Natural killer cell (primary cell): Measurements from ENCODE around the gene PA2G4. TPM values are rescaled to one million over a fixed set of nuclear protein-coding genes. Genes with fewer than 3 reads are reported as not detected.
A peak's percentile ranks its signal among the peaks of the same experiment; 100 is the strongest.
"Not testable (repeated sequence)": the region's sequence is repeated elsewhere in the genome, so short reads cannot be mapped to it uniquely, and the experiment has no call there.

Source experiments
- ATAC-seq, 3 donors: fragments of 150-1000 bp in 2 of 3; fragments of 200-7000 bp in 1 of 3; cut with Tn5 transposase; 1 replicate in 1 of 3; 2 replicates in 2 of 3; pipeline ENCODE4 v1.10.0; 2021; ENCODE audit warnings: mild to moderate bottlenecking in 2 of 3, moderate library complexity in 2 of 3
- DNase-seq, 2 donors: peaks; one replicate each; pipeline versions ENCODE4 v3.0.0 to v3.0.0-alpha.2; 2013 to 2021; ENCODE audit warnings: mixed read lengths in 1 of 2
- H3K27ac ChIP-seq: one replicate; pipeline ENCODE4 v1.5.1; 2013; ENCODE audit warnings: mild to moderate bottlenecking, low read length
- H3K27me3 ChIP-seq: one replicate; pipeline ENCODE4 v1.6.1; 2013; ENCODE audit warnings: low read length; ENCODE audit not compliant: control insufficient read depth, insufficient read depth
- H3K36me3 ChIP-seq: one replicate; pipeline ENCODE4 v1.6.1; 2013; ENCODE audit warnings: low read length; ENCODE audit not compliant: control insufficient read depth, insufficient read depth
- H3K4me1 ChIP-seq: one replicate; pipeline ENCODE4 v1.6.1; 2013; ENCODE audit warnings: low read length; ENCODE audit not compliant: control insufficient read depth, insufficient read depth
- H3K4me3 ChIP-seq: one replicate; pipeline ENCODE4 v1.5.1; 2013; ENCODE audit warnings: low read length
- H3K9me3 ChIP-seq: one replicate; pipeline ENCODE4 v1.6.1; 2013; ENCODE audit warnings: low read length; ENCODE audit not compliant: control insufficient read depth, insufficient read depth
- H3K27ac Mint-ChIP-seq, 2 donors: one replicate each; pipeline ENCODE4 v1.8.0; 2022; ENCODE audit warnings: mild to moderate bottlenecking in 2 of 2, mixed read lengths in 2 of 2, moderate library complexity in 1 of 2
- H3K27me3 Mint-ChIP-seq, 2 donors: one replicate each; pipeline ENCODE4 v1.8.0; 2022; ENCODE audit warnings: low read depth in 2 of 2, mixed read lengths in 2 of 2
- H3K36me3 Mint-ChIP-seq: one replicate; pipeline ENCODE4 v1.8.0; 2022; ENCODE audit warnings: mixed read lengths
- H3K4me1 Mint-ChIP-seq, 2 donors: one replicate each; pipeline ENCODE4 v1.8.0; 2022; ENCODE audit warnings: mixed read lengths in 2 of 2
- H3K4me3 Mint-ChIP-seq: one replicate; pipeline ENCODE4 v1.8.0; 2022; ENCODE audit warnings: mild to moderate bottlenecking, moderate library complexity, mixed read lengths
- H3K9me3 Mint-ChIP-seq, 2 donors: one replicate each; pipeline ENCODE4 v1.8.0; 2022; ENCODE audit warnings: mixed read lengths in 2 of 2
- CTCF ChIP-seq: fragments of 200-600 bp; IDR thresholded peaks from one replicate; pipeline ENCODE4 v1.8.0; 2022; ENCODE audit warnings: antibody characterized with exemption
- WGBS: methylation state at CpG from one replicate; pipeline ENCODE4 v1.1.7; 2013; ENCODE audit warnings: missing lambda C conversion rate; ENCODE audit not compliant: insufficient coverage; 5-methylcytosine and 5-hydroxymethylcytosine counted together
- intact Hi-C: fragments of 100-400 bp; cut with micrococcal nuclease; formaldehyde crosslinking; loops from one replicate; pipeline ENCODE4 v1.14.2; 2022
- total RNA-seq, 4 donors: library from RNA; stranded (reverse); fragments of 120-200 nt in 1 of 4; gene quantifications; one replicate each; pipeline versions ENCODE4 v1.2.3 to v1.2.4, GENCODE V29; 2013 to 2022

The PA2G4 gene
- total RNA-seq, 3 donors from 2014 or later (not counting 1 experiment from before 2014, with no cell fraction given): 78.5 to 86.4 (median 79.7) TPM

GRCh38 chr12:56116267-56117081, 12.1 kb downstream of the PA2G4 start, which contains the start of gene RPL41:
RPL41 (plus strand) TSS chr12:56116633.
- DNase-seq (peak; percentile 95 to 97), ATAC-seq (peak; percentile 57 to 75 (median 58))
- H3K36me3 ChIP-seq: peaks cover 27% of the 10 kb centered on the region
- no peaks in the 10 kb centered on the region for H3K27me3 Mint-ChIP-seq
- H3K4me3 ChIP-seq: peak within 1 kb of the TSS; percentile 61
- H3K4me3 Mint-ChIP-seq: peak within 1 kb of the TSS; percentile 98
- H3K4me1 ChIP-seq: peaks cover 28% of the 10 kb centered on the region
- TF ChIP-seq CTCF: no peak
- peaks cover 33% of the 10 kb centered on the region in 2 donors for H3K4me1 Mint-ChIP-seq
- intact Hi-C loops: loop anchor here (1.0 to 5.0 kb wide), 3 partner anchors 12 to 287 kb away; partner anchors contain the start of genes DNAJC14, PA2G4 and RPS26
- no peaks in the 10 kb centered on the region for H3K27me3 ChIP-seq
- no peaks in the 10 kb centered on the region for H3K9me3 ChIP-seq
- H3K36me3 Mint-ChIP-seq: peaks cover 11% of the 10 kb centered on the region
- peak within 1 kb of the TSS; percentile 88 for H3K27ac ChIP-seq
- under 1% methylated on average over 32 of the region's 34 CpGs for WGBS
- no peaks in the 10 kb centered on the region for H3K9me3 Mint-ChIP-seq
- peak within 1 kb of the TSS; percentile 95 to 99 for H3K27ac Mint-ChIP-seq

GRCh38 chr12:56117082-56117706, 12.8 kb downstream of the PA2G4 start:
- H3K9me3 Mint-ChIP-seq, ATAC-seq, H3K9me3 ChIP-seq, DNase-seq, H3K27me3 Mint-ChIP-seq, H3K27me3 ChIP-seq: not testable (repeated sequence)
- peak overlapping the region; percentile 98 for H3K4me3 Mint-ChIP-seq
- H3K27ac Mint-ChIP-seq: peak overlapping the region; percentile 95 to 99
- WGBS: under 1% methylated on average over 6 of the region's 16 CpGs
- intact Hi-C loops: loop anchor here (5.0 kb wide), 1 partner anchor 75 kb away; the partner anchor contains the start of gene RPS26
- peaks cover 25% of the 10 kb centered on the region for H3K36me3 ChIP-seq
- H3K27ac ChIP-seq: peak overlapping the region; percentile 90
- H3K4me1 ChIP-seq: peaks cover 28% of the 10 kb centered on the region
- peak overlapping the region; percentile 61 for H3K4me3 ChIP-seq
- peaks cover 11% of the 10 kb centered on the region for H3K36me3 Mint-ChIP-seq
- peaks cover 33% of the 10 kb centered on the region in 2 donors for H3K4me1 Mint-ChIP-seq

- ATAC-seq (peak; percentile 78 to 93 (median 82)), DNase-seq (peak; percentile 93 to 99)
- Histone ChIP-seq H3K36me3 (peaks cover 23% of the 10 kb centered on the region), H3K27me3 (no peaks in the 10 kb centered on the region), H3K9me3 (no peaks in the 10 kb centered on the region), H3K4me3 (peak within 1 kb of the TSS; percentile 78), H3K27ac (peak within 1 kb of the TSS; percentile 90), H3K4me1 (peaks cover 28% of the 10 kb centered on the region)
- Mint-ChIP-seq H3K4me1 (peaks cover 33% of the 10 kb centered on the region in 2 donors), H3K36me3 (peaks cover 10% of the 10 kb centered on the region), H3K27me3 (no peaks in the 10 kb centered on the region), H3K27ac (peak within 1 kb of the TSS; percentile 95 to 99), H3K4me3 (peak within 1 kb of the TSS; percentile 98), H3K9me3 (no peaks in the 10 kb centered on the region)
- WGBS: under 1% methylated on average over 60 of the region's 61 CpGs
- TF ChIP-seq CTCF: peak; percentile 47
- intact Hi-C loops: loop anchor here (1.0 to 5.0 kb wide), 10 partner anchors 8 to 347 kb away; partner anchors contain the start of genes ANKRD52, CS, MYL6 and ORMDL2
Measured at GRCh38 chr12:56117778-56118687, 13.7 kb downstream of the PA2G4 start, which contains the start of gene ZC3H10. ZC3H10 (plus strand) TSS chr12:56118266; CDS start chr12:56120563, 2,297 bp downstream.
